ENCODE measurements around the gene CLVS2.

The CLVS2 gene

DNA sequence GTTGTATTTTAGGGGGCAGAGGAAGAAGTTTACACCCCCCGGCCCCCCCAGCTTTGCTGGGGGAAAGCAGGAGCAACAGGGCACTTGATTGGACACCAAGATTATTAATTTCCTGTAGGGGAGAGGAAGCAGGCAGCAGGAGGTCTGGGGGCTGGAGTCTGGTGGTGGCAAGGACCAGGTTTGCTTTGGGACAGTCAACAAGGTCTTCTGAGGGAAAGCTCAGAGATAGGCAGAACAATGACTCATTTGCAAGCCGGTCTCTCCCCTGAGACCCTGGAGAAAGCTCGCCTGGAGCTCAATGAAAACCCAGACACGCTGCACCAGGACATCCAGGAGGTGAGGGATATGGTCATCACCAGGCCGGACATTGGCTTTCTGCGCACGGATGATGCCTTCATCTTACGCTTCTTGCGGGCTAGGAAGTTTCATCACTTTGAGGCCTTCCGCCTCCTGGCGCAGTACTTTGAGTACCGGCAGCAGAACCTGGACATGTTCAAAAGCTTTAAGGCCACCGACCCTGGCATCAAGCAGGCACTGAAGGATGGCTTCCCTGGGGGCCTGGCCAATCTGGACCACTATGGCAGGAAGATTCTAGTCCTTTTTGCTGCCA lies 1.6 kb downstream of the CLVS2 start:
- no peaks in the 10 kb centered on the region for H3K9me3 ChIP-seq (ENCODE audit: low read length)
- no peaks in the 10 kb centered on the region for H3K36me3 ChIP-seq (ENCODE audit: insufficient read depth, low read length)
- no peaks in the 10 kb centered on the region for H3K4me1 ChIP-seq (ENCODE audit: insufficient read depth, low read length)
- H3K9ac ChIP-seq (ENCODE audit: low read length) = no peak overlapping the region
- H3K4me3 ChIP-seq (ENCODE audit: low read depth in 1 of 2, low read length in 2 of 2) = no peak overlapping the region
- H3K27me3 ChIP-seq (ENCODE audit: control insufficient read depth in 1 of 2, insufficient read depth in 2 of 2, low read length in 2 of 2) = peaks cover 23 to 25% of the 10 kb centered on the region in 2 donors
- H3K27ac ChIP-seq (ENCODE audit: low read depth, low read length) = no peak overlapping the region

DNA sequence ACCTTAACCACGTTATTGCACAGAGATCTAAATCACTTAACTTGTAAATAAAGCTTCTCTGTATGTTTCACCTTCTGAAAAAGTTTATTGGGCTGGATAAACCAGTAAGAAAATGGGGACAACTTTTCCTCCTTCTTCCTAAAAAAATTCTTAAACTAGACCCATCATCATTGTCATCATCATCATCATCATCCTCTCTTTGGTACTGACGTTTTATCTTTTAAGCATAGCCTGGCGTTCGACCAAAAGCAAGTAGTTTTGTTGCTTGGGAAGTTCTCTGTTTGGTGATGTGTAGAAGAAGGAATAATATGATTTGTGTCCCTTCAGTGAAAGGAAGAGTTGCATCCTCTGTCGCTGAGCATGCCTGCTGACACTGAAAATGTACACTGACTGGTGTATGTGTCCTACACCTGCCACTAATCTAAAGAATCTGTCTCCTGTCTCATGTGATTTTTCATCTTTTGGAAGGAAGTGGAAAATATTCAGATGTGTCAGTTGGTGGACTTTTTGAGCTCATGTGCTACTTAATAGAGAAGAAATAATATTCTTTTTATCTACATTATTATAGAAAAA lies 2.5 kb downstream of the CLVS2 start:
- H3K27me3 ChIP-seq (ENCODE audit: control insufficient read depth in 1 of 2, insufficient read depth in 2 of 2, low read length in 2 of 2) = peaks cover 23 to 25% of the 10 kb centered on the region in 2 donors
- H3K9me3 ChIP-seq (ENCODE audit: low read length) = no peaks in the 10 kb centered on the region
- no peak overlapping the region for H3K4me3 ChIP-seq (ENCODE audit: low read depth in 1 of 2, low read length in 2 of 2)
- no peaks in the 10 kb centered on the region for H3K4me1 ChIP-seq (ENCODE audit: insufficient read depth, low read length)
- no peak overlapping the region for H3K9ac ChIP-seq (ENCODE audit: low read length)
- H3K27ac ChIP-seq (ENCODE audit: low read depth, low read length) = no peak overlapping the region
- H3K36me3 ChIP-seq (ENCODE audit: insufficient read depth, low read length) = no peaks in the 10 kb centered on the region

- Histone ChIP-seq H3K9me3 (ENCODE audit: low read length) (no peaks in the 10 kb centered on the region), H3K27ac (ENCODE audit: low read depth, low read length) (no peak overlapping the region), H3K4me3 (ENCODE audit: low read depth in 1 of 2, low read length in 2 of 2) (no peak overlapping the region), H3K4me1 (ENCODE audit: insufficient read depth, low read length) (no peaks in the 10 kb centered on the region), H3K36me3 (ENCODE audit: insufficient read depth, low read length) (no peaks in the 10 kb centered on the region), H3K9ac (ENCODE audit: low read length) (no peak overlapping the region), H3K27me3 (ENCODE audit: control insufficient read depth in 1 of 2, insufficient read depth in 2 of 2, low read length in 2 of 2) (peaks cover 13 to 15% of the 10 kb centered on the region in 2 donors)
Measured at GRCh38 chr6:123000244-123000770, 4.3 kb downstream of the CLVS2 start.

DNA sequence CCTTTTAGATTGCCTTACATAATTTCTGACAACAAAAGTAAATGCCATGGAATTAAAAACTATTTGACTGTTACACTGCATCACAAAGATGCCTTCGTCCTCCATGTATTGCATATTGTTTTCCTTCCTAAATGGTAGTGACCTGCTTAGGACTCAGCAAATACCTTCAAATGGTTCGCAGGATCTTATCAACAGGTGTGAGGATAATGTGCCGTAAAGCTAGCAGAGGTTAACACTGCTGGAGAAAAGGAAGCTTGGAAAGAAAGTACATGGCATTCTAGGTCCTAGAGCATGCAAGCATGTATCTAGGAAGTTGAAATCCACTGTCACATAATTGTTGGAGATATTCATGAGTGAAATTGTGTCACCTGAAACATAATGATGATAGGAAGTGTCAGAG lies 5.5 kb downstream of the CLVS2 start:
- no peaks in the 10 kb centered on the region for H3K9me3 ChIP-seq (ENCODE audit: low read length)
- H3K9ac ChIP-seq (ENCODE audit: low read length) = no peak overlapping the region
- peaks cover 4 to 6% of the 10 kb centered on the region in 2 donors for H3K27me3 ChIP-seq (ENCODE audit: control insufficient read depth in 1 of 2, insufficient read depth in 2 of 2, low read length in 2 of 2)
- H3K4me1 ChIP-seq (ENCODE audit: insufficient read depth, low read length) = no peaks in the 10 kb centered on the region
- H3K27ac ChIP-seq (ENCODE audit: low read depth, low read length) = no peak overlapping the region
- H3K4me3 ChIP-seq (ENCODE audit: low read depth in 1 of 2, low read length in 2 of 2) = no peak overlapping the region
- H3K36me3 ChIP-seq (ENCODE audit: insufficient read depth, low read length) = no peaks in the 10 kb centered on the region

GRCh38 chr6:123007885-123008284 lies 11.8 kb downstream of the CLVS2 start:
- Histone ChIP-seq H3K4me1 (ENCODE audit: insufficient read depth, low read length) (no peaks in the 10 kb centered on the region), H3K4me3 (ENCODE audit: low read depth in 1 of 2, low read length in 2 of 2) (no peak overlapping the region), H3K36me3 (ENCODE audit: insufficient read depth, low read length) (no peaks in the 10 kb centered on the region)

DNA sequence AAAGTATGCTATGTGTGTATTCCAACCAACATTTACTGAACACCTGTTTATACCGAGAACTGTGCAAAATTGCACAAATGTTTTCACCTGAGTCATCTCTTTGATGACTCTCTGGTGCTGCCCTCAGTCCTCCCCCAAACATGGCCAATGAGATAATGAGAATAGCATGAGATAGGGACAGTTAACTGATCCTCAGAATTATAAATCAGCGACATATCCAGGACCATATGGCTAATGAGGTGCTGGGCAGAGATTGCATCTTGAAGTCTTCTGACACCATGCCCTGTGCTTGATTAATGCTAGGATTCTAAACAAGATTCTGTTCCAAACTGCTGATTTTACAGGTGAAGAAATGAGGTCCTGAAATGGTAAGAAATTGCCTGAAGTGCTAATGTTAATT lies 13.0 kb downstream of the CLVS2 start:
- H3K9ac ChIP-seq (ENCODE audit: low read length) = no peak overlapping the region
- no peaks in the 10 kb centered on the region for H3K27me3 ChIP-seq (ENCODE audit: control insufficient read depth in 1 of 2, insufficient read depth in 2 of 2, low read length in 2 of 2)
- H3K4me3 ChIP-seq (ENCODE audit: low read depth in 1 of 2, low read length in 2 of 2) = no peak overlapping the region
- H3K9me3 ChIP-seq (ENCODE audit: low read length) = no peaks in the 10 kb centered on the region
- no peak overlapping the region for H3K27ac ChIP-seq (ENCODE audit: low read depth, low read length)
- no peaks in the 10 kb centered on the region for H3K4me1 ChIP-seq (ENCODE audit: insufficient read depth, low read length)
- no peaks in the 10 kb centered on the region for H3K36me3 ChIP-seq (ENCODE audit: insufficient read depth, low read length)

More at GRCh38 chr6:123007885-123008284, 11.8 kb downstream of the CLVS2 start:
- Histone ChIP-seq H3K9me3 (ENCODE audit: low read length) (no peaks in the 10 kb centered on the region), H3K27me3 (ENCODE audit: control insufficient read depth in 1 of 2, insufficient read depth in 2 of 2, low read length in 2 of 2) (no peaks in the 10 kb centered on the region), H3K9ac (ENCODE audit: low read length) (no peak overlapping the region), H3K27ac (ENCODE audit: low read depth, low read length) (no peak overlapping the region)

DNA sequence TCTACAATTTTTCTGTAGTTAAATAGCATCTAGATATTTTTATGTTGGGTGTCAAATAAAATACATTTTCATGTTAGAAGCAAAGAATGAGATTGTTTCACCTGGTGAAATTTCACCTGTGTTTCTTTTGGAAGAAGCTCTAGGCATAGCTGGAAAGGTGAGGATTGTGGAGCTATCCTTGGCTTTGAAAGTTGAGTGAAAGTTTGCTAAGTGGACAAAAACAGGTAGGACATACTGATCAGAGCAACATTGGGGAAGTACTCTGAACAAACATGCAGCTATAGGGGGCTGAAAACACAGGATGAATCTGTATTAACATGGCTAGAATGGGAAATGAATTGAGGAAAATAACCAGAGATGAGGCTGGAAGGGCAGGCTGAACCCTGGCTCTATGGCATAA lies 18.8 kb downstream of the CLVS2 start:
- Histone ChIP-seq H3K27me3 (ENCODE audit: control insufficient read depth in 1 of 2, insufficient read depth in 2 of 2, low read length in 2 of 2) (no peaks in the 10 kb centered on the region), H3K4me1 (ENCODE audit: insufficient read depth, low read length) (no peaks in the 10 kb centered on the region), H3K9me3 (ENCODE audit: low read length) (no peaks in the 10 kb centered on the region), H3K4me3 (ENCODE audit: low read depth in 1 of 2, low read length in 2 of 2) (no peak overlapping the region), H3K36me3 (ENCODE audit: insufficient read depth, low read length) (no peaks in the 10 kb centered on the region), H3K27ac (ENCODE audit: low read depth, low read length) (no peak overlapping the region), H3K9ac (ENCODE audit: low read length) (no peak overlapping the region)

DNA sequence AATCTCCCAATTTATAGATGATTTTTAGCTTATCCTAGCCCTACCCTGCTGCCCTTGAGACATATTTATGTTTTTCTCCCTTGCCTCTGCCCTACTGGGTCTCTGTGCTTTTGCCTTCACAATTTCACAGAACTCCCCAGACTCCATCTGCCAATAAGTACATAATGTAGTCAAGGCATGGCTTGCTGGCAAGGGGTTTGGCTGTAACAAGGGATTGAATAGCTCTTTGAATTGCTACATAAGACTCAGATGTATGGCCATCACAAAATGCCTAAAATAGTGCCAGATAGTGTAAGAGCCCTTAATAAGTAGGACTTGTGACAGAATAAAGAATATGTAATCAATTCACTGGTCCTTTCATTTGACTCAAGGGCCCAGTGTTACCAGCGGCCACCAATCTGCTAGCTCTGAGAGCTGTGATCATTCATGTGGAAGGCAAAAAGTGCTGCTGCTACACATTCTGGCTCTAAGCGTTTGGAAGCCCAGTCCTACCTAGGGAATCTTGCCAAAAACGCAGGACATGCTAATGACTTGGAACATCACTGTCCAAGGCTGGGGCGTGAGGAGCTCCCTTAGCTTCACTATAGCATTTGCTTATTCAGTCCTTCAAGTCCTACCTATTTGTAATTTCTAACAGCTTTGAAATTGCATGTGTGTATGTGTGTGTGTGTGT lies 20.5 kb downstream of the CLVS2 start:
- H3K27ac ChIP-seq (ENCODE audit: low read depth, low read length) = no peak overlapping the region
- no peaks in the 10 kb centered on the region for H3K4me1 ChIP-seq (ENCODE audit: insufficient read depth, low read length)
- H3K9me3 ChIP-seq (ENCODE audit: low read length) = no peaks in the 10 kb centered on the region
- H3K36me3 ChIP-seq (ENCODE audit: insufficient read depth, low read length) = no peaks in the 10 kb centered on the region
- no peak overlapping the region for H3K4me3 ChIP-seq (ENCODE audit: low read depth in 1 of 2, low read length in 2 of 2)
- H3K9ac ChIP-seq (ENCODE audit: low read length) = no peak overlapping the region
- no peaks in the 10 kb centered on the region for H3K27me3 ChIP-seq (ENCODE audit: control insufficient read depth in 1 of 2, insufficient read depth in 2 of 2, low read length in 2 of 2)

- H3K36me3 ChIP-seq (ENCODE audit: insufficient read depth, low read length) = no peaks in the 10 kb centered on the region
- no peaks in the 10 kb centered on the region for H3K9me3 ChIP-seq (ENCODE audit: low read length)
- H3K4me1 ChIP-seq (ENCODE audit: insufficient read depth, low read length) = no peaks in the 10 kb centered on the region
- H3K4me3 ChIP-seq (ENCODE audit: low read depth in 1 of 2, low read length in 2 of 2) = no peak overlapping the region
- H3K27ac ChIP-seq (ENCODE audit: low read depth, low read length) = no peak overlapping the region
- no peak overlapping the region for H3K9ac ChIP-seq (ENCODE audit: low read length)
- H3K27me3 ChIP-seq (ENCODE audit: control insufficient read depth in 1 of 2, insufficient read depth in 2 of 2, low read length in 2 of 2) = no peaks in the 10 kb centered on the region
Measured at GRCh38 chr6:123017104-123017682, 21.2 kb downstream of the CLVS2 start.

GRCh38 chr6:123022975-123023374 lies 26.9 kb downstream of the CLVS2 start:
- no peaks in the 10 kb centered on the region for H3K36me3 ChIP-seq (ENCODE audit: insufficient read depth, low read length)
- no peak overlapping the region for H3K4me3 ChIP-seq (ENCODE audit: low read depth in 1 of 2, low read length in 2 of 2)
- no peaks in the 10 kb centered on the region for H3K9me3 ChIP-seq (ENCODE audit: low read length)
- no peaks in the 10 kb centered on the region for H3K27me3 ChIP-seq (ENCODE audit: control insufficient read depth in 1 of 2, insufficient read depth in 2 of 2, low read length in 2 of 2)
- H3K27ac ChIP-seq (ENCODE audit: low read depth, low read length) = no peak overlapping the region
- no peak overlapping the region for H3K9ac ChIP-seq (ENCODE audit: low read length)
- H3K4me1 ChIP-seq (ENCODE audit: insufficient read depth, low read length) = no peaks in the 10 kb centered on the region

- H3K4me3 ChIP-seq (ENCODE audit: low read depth in 1 of 2, low read length in 2 of 2) = no peak overlapping the region
- no peak overlapping the region for H3K9ac ChIP-seq (ENCODE audit: low read length)
Measured at GRCh38 chr6:123024976-123025375, 28.9 kb downstream of the CLVS2 start.

More at GRCh38 chr6:123024976-123025375, 28.9 kb downstream of the CLVS2 start:
- Histone ChIP-seq H3K27me3 (ENCODE audit: control insufficient read depth in 1 of 2, insufficient read depth in 2 of 2, low read length in 2 of 2) (no peaks in the 10 kb centered on the region), H3K36me3 (ENCODE audit: insufficient read depth, low read length) (no peaks in the 10 kb centered on the region), H3K27ac (ENCODE audit: low read depth, low read length) (no peak overlapping the region), H3K4me1 (ENCODE audit: insufficient read depth, low read length) (no peaks in the 10 kb centered on the region), H3K9me3 (ENCODE audit: low read length) (no peaks in the 10 kb centered on the region)
